ENCODE measurements around the gene SRPX.
A peak's percentile ranks its signal among the peaks of the same experiment; 100 is the strongest.

SRPX gene

DNA sequence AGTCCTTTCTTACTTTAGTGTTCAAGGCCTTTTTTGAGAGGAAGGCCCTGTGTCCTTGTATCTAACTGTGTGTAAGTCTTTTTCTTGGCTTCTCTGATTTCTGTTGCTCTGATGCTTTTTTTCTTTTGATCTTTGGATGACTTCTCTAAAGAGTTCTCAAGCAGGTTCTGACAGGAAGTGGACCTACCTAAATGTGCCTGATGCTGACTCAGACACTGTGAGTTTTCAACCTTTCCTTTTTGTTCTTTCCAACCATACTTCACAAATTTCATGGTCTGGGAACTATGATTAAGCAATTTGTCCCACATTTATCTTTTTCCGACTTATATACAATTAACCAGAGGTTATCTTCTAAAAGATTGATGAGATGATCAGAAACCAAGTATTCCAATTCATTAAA lies 117.8 kb downstream of the SRPX start:
- Histone ChIP-seq H3K4me3 (ENCODE audit: low read length) (no peak overlapping the region), H3K4me1 (ENCODE audit: low read length) (peaks cover 24% of the 10 kb centered on the region), H4K20me1 (ENCODE audit: insufficient read depth, low read length) (no peaks in the 10 kb centered on the region), H2AFZ (ENCODE audit: low read length) (peak overlapping the region; percentile 35; the same call in 1 of the 2 replicates), H3K4me2 (ENCODE audit: low read depth, low read length) (peak overlapping the region; percentile 39; the same call in 1 of the 2 replicates), H3K27me3 (replicated peaks; ENCODE audit: insufficient read depth, low read length) (no peaks in the 10 kb centered on the region), H3K9me3 (replicated peaks; ENCODE audit: insufficient read depth, low read length) (no peaks in the 10 kb centered on the region), H3K79me2 (ENCODE audit: low read length) (no peaks in the 10 kb centered on the region), H3K27ac (ENCODE audit: low read length) (peak overlapping the region; percentile 57; the same call in 1 of the 2 replicates), H3K9me2 (replicated peaks; ENCODE audit: insufficient read depth, low read length) (no peaks in the 10 kb centered on the region), H3F3A (ENCODE audit: insufficient read depth, low read length) (peaks cover 10% of the 10 kb centered on the region; the same call in 1 of the 2 replicates), H3K9ac (ENCODE audit: low read length) (no peak overlapping the region), H3K36me3 (replicated peaks; ENCODE audit: insufficient read depth, low read length) (no peaks in the 10 kb centered on the region)
- TF ChIP-seq EZH2phosphoT487 (IDR thresholded peaks at IDR 0.05; ENCODE audit: low read length) (no peak), EZH2 (optimal IDR thresholded peaks at IDR 0.05; ENCODE audit: low read depth, low read length) (no peak)
- TF ChIP-seq, protein P1, sequence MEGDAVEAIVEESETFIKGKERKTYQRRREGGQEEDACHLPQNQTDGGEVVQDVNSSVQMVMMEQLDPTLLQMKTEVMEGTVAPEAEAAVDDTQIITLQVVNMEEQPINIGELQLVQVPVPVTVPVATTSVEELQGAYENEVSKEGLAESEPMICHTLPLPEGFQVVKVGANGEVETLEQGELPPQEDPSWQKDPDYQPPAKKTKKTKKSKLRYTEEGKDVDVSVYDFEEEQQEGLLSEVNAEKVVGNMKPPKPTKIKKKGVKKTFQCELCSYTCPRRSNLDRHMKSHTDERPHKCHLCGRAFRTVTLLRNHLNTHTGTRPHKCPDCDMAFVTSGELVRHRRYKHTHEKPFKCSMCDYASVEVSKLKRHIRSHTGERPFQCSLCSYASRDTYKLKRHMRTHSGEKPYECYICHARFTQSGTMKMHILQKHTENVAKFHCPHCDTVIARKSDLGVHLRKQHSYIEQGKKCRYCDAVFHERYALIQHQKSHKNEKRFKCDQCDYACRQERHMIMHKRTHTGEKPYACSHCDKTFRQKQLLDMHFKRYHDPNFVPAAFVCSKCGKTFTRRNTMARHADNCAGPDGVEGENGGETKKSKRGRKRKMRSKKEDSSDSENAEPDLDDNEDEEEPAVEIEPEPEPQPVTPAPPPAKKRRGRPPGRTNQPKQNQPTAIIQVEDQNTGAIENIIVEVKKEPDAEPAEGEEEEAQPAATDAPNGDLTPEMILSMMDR (IDR thresholded peaks at IDR 0.05; ENCODE audit: low read length) = no peak
- peak; percentile 10 for DNase-seq

DNA sequence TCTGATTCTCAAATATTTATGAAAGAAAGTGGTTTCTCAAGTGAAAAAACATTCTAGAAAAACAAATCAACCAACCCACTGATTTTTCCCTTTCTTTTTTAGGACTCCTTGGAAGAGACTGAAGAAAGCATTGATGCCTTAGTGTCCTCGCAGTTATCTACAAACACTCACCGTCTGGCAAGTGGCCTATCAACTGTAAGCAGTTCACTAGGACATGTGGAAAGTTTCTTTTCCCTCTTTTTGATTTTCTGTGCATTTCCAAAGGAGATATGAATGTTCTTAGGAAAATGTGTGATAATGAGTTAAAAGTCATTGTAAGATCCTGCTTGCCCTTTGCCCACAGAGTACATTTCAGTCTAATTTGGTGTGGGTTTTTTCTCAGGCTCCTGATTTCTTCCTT lies 118.4 kb downstream of the SRPX start:
- TF ChIP-seq EZH2 (optimal IDR thresholded peaks at IDR 0.05; ENCODE audit: low read depth, low read length) (no peak), EZH2phosphoT487 (IDR thresholded peaks at IDR 0.05; ENCODE audit: low read length) (no peak)
- TF ChIP-seq, protein P1 (IDR thresholded peaks at IDR 0.05; ENCODE audit: low read length) = no peak
- Histone ChIP-seq H2AFZ (ENCODE audit: low read length) (no peak overlapping the region), H3K27ac (ENCODE audit: low read length) (no peak overlapping the region), H3F3A (ENCODE audit: insufficient read depth, low read length) (peaks cover 10% of the 10 kb centered on the region; the same call in 1 of the 2 replicates), H3K9ac (ENCODE audit: low read length) (no peak overlapping the region), H3K4me1 (ENCODE audit: low read length) (peaks cover 24% of the 10 kb centered on the region), H4K20me1 (ENCODE audit: insufficient read depth, low read length) (no peaks in the 10 kb centered on the region), H3K4me2 (ENCODE audit: low read depth, low read length) (no peak overlapping the region), H3K9me2 (replicated peaks; ENCODE audit: insufficient read depth, low read length) (no peaks in the 10 kb centered on the region), H3K36me3 (replicated peaks; ENCODE audit: insufficient read depth, low read length) (no peaks in the 10 kb centered on the region), H3K79me2 (ENCODE audit: low read length) (no peaks in the 10 kb centered on the region), H3K9me3 (replicated peaks; ENCODE audit: insufficient read depth, low read length) (no peaks in the 10 kb centered on the region), H3K4me3 (ENCODE audit: low read length) (no peak overlapping the region), H3K27me3 (replicated peaks; ENCODE audit: insufficient read depth, low read length) (no peaks in the 10 kb centered on the region)
- no peak for DNase-seq

DNA sequence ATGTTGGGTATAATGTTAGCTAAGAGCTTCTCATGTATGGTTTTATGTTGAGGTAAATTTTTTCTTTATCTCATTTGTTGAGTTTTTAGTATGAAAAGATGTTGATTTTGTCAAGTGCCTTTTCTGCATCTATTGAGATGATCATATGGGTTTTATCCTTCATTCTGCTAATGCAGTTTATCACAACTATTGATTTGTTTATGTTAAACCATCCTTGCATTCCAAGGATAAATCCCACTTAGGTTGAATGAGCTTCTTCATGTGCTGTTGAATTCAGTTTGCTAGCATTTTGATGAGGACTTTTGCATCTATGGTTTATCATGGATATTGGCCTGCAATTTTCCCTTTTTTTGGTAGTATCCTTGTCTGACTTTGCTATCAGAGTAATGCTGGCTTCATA lies 121.0 kb downstream of the SRPX start:
- TF ChIP-seq EZH2 (optimal IDR thresholded peaks at IDR 0.05; ENCODE audit: low read depth, low read length) (no peak), EZH2phosphoT487 (IDR thresholded peaks at IDR 0.05; ENCODE audit: low read length) (no peak)
- TF ChIP-seq, protein P1 (IDR thresholded peaks at IDR 0.05; ENCODE audit: low read length) = no peak
- no peak overlapping the region for H2AFZ ChIP-seq (ENCODE audit: low read length)
- no peaks in the 10 kb centered on the region for H3K9me3 ChIP-seq (replicated peaks; ENCODE audit: insufficient read depth, low read length)
- no peaks in the 10 kb centered on the region for H4K20me1 ChIP-seq (ENCODE audit: insufficient read depth, low read length)
- H3K36me3 ChIP-seq (replicated peaks; ENCODE audit: insufficient read depth, low read length) = no peaks in the 10 kb centered on the region
- no peak for DNase-seq
- no peak overlapping the region for H3K4me2 ChIP-seq (ENCODE audit: low read depth, low read length)
- peaks cover 18% of the 10 kb centered on the region for H3K4me1 ChIP-seq (ENCODE audit: low read length)
- H3K27ac ChIP-seq (ENCODE audit: low read length) = no peak overlapping the region
- H3F3A ChIP-seq (ENCODE audit: insufficient read depth, low read length) = peaks cover 10% of the 10 kb centered on the region; the same call in 1 of the 2 replicates
- H3K9me2 ChIP-seq (replicated peaks; ENCODE audit: insufficient read depth, low read length) = no peaks in the 10 kb centered on the region
- H3K79me2 ChIP-seq (ENCODE audit: low read length) = no peaks in the 10 kb centered on the region
- no peak overlapping the region for H3K4me3 ChIP-seq (ENCODE audit: low read length)
- H3K27me3 ChIP-seq (replicated peaks; ENCODE audit: insufficient read depth, low read length) = no peaks in the 10 kb centered on the region
- H3K9ac ChIP-seq (ENCODE audit: low read length) = no peak overlapping the region
